Endothelial cell of umbilical vein (primary cell): ENCODE measurements around the gene SMARCAD1. TPM values are rescaled to one million over a fixed set of nuclear protein-coding genes. Genes with fewer than 3 reads are reported as not detected.

Experiments
- BruUV-seq: library from RNA; stranded (reverse); fragments of 400-500 nt; replicated peaks from 2 replicates; lab custom pipeline; 2021; lab: Mats Ljungman, UMichigan
- CTCF ChIA-PET: fragments of 300-600, 350-600 bp; sonication (Branson Sonifier 250); formaldehyde crosslinking; loops from one replicate; lab custom pipeline; 2021; ENCODE audit warnings: antibody characterized with exemption, inconsistent platforms; lab: Charles Lee
- POLR2A ChIA-PET: fragments of 300-600, 350-600 bp; sonication (Branson Sonifier 250); formaldehyde crosslinking; loops from one replicate; lab custom pipeline; 2021; ENCODE audit warnings: antibody characterized with exemption, inconsistent platforms; lab: Charles Lee
- DNase-seq: peaks from one replicate; pipeline ENCODE4 v3.0.0-alpha.2; 2011; ENCODE audit warnings: low read depth, low spot score
- FAIRE-seq: peaks from 2 replicates; lab custom pipeline; 2011; peaks lifted over from hg19 to GRCh38; lab: Jason Lieb, UNC
- H2AFZ ChIP-seq: 2 replicates; pipeline ENCODE4 v1.6.0; 2012; ENCODE audit warnings: low read depth, low read length, control low read depth, inconsistent platforms
- H3K27ac ChIP-seq: 2 replicates; pipeline ENCODE4 v1.5.1; 2011; ENCODE audit warnings: low read depth, mild to moderate bottlenecking, control low read depth, low read length, moderate library complexity; ENCODE audit not compliant: insufficient read depth
- H3K27me3 ChIP-seq, 2 experiments: 2 replicates each; pipeline versions ENCODE4 v1.6.0 to v1.6.1; 2011; ENCODE audit warnings: low read length in 2 of 2, mixed read lengths in 1 of 2; ENCODE audit not compliant: control insufficient read depth in 2 of 2, insufficient read depth in 2 of 2
- H3K36me3 ChIP-seq, 2 experiments: 2 replicates in 1 of 2; 3 replicates in 1 of 2; pipeline ENCODE4 v1.5.1; 2011; ENCODE audit warnings: low read length in 2 of 2, mild to moderate bottlenecking in 1 of 2, moderate library complexity in 1 of 2; ENCODE audit not compliant: control insufficient read depth in 2 of 2, insufficient read depth in 2 of 2; ENCODE audit errors: extremely low read depth in 1 of 2
- H3K4me1 ChIP-seq: 3 replicates; pipeline ENCODE4 v1.5.1; 2011; ENCODE audit warnings: mild to moderate bottlenecking, low read length; ENCODE audit not compliant: control insufficient read depth, insufficient read depth; ENCODE audit errors: extremely low read depth
- H3K4me2 ChIP-seq: 2 replicates; pipeline ENCODE4 v1.6.1; 2011; ENCODE audit warnings: low read length, control low read depth, mixed read lengths; ENCODE audit not compliant: insufficient read depth
- H3K4me3 ChIP-seq, 3 experiments: fragments of 200-600 bp in 1 of 3; sonication (generic), shearing (Covaris generic) in 1 of 3; replicated peaks in 1 of 3; 2 replicates each; pipeline ENCODE4 v1.5.1; 2011 to 2016; ENCODE audit warnings: control low read depth in 3 of 3, low read length in 3 of 3, mild to moderate bottlenecking in 2 of 3, inconsistent platforms in 1 of 3, low read depth in 1 of 3, moderate library complexity in 1 of 3; ENCODE audit not compliant: insufficient read depth in 1 of 3
- H3K79me2 ChIP-seq: 2 replicates; pipeline ENCODE4 v1.6.0; 2012; ENCODE audit warnings: low read length, inconsistent platforms; ENCODE audit not compliant: control insufficient read depth, insufficient read depth
- H3K9ac ChIP-seq: replicated peaks from 2 replicates; pipeline ENCODE3; 2011; ENCODE audit warnings: low read length, control low read depth; ENCODE audit not compliant: insufficient read depth; ENCODE audit errors: extremely low read depth
- H3K9me1 ChIP-seq: replicated peaks from 3 replicates; pipeline ENCODE4 v1.6.0; 2011; ENCODE audit warnings: mild to moderate bottlenecking, low read length; ENCODE audit not compliant: control insufficient read depth, insufficient read depth; ENCODE audit errors: extremely low read depth
- H3K9me3 ChIP-seq: replicated peaks from 2 replicates; pipeline ENCODE4 v1.5.1; 2012; ENCODE audit warnings: low read length, inconsistent platforms; ENCODE audit not compliant: control insufficient read depth, insufficient read depth
- H4K20me1 ChIP-seq: replicated peaks from 2 replicates; pipeline ENCODE3; 2011; ENCODE audit warnings: mild to moderate bottlenecking, low read length; ENCODE audit not compliant: control insufficient read depth, insufficient read depth; ENCODE audit errors: extremely low read depth
- CTCF ChIP-seq, 2 donors: IDR thresholded peaks; 1 replicate in 1 of 2; 2 replicates in 1 of 2; pipeline ENCODE4 v1.5.1; 2011; ENCODE audit warnings: low read length in 2 of 2, mild to moderate bottlenecking in 2 of 2, moderate library complexity in 2 of 2, control low read depth in 1 of 2, inconsistent platforms in 1 of 2, low read depth in 1 of 2; ENCODE audit not compliant: insufficient read depth in 1 of 2; ENCODE audit errors: extremely low read depth in 1 of 2
- EZH2 ChIP-seq: IDR thresholded peaks from 2 replicates; pipeline ENCODE4 v1.6.1; 2012; ENCODE audit warnings: borderline replicate concordance, low read depth, mild to moderate bottlenecking, moderate library complexity, low read length, inconsistent platforms; ENCODE audit not compliant: severe bottlenecking
- FOS ChIP-seq: IDR thresholded peaks from 2 replicates; pipeline ENCODE4 v1.6.1; 2011; ENCODE audit warnings: mild to moderate bottlenecking, low read length, moderate library complexity, borderline replicate concordance; ENCODE audit not compliant: insufficient read depth
- GATA2 ChIP-seq: IDR thresholded peaks from 2 replicates; pipeline ENCODE4 v1.7.0; 2011; ENCODE audit warnings: low read depth, mild to moderate bottlenecking, moderate library complexity, mixed read lengths, low read length; ENCODE audit not compliant: insufficient read length, insufficient read depth
- JUN ChIP-seq: IDR thresholded peaks from 2 replicates; pipeline ENCODE4 v1.6.1; 2011; ENCODE audit warnings: borderline replicate concordance, low read depth; ENCODE audit not compliant: insufficient read length, insufficient read depth
- MYC ChIP-seq: IDR thresholded peaks from one replicate; pipeline ENCODE4 v1.6.1; 2011; ENCODE audit warnings: mild to moderate bottlenecking, low read depth, low read length
- POLR2A ChIP-seq: IDR thresholded peaks from 2 replicates; pipeline ENCODE4 v1.6.1; 2012; ENCODE audit warnings: low read depth, mild to moderate bottlenecking, control low read depth, low read length
- POLR2AphosphoS5 ChIP-seq: IDR thresholded peaks from 2 replicates; pipeline ENCODE4 v1.6.1; 2012; ENCODE audit warnings: low read depth, mild to moderate bottlenecking, control low read depth, low read length, moderate library complexity; ENCODE audit not compliant: insufficient read depth
- dilution Hi-C: fragments of 300-500 bp; cut with MboI; formaldehyde crosslinking; loops from one replicate; pipeline ENCODE4 v1.15.0; 2019; ENCODE audit warnings: low sequenced_read_pairs; ENCODE audit not compliant: extremely low pct_ligation_motif_present
- intact Hi-C: fragments of 100-400 bp; cut with micrococcal nuclease; formaldehyde crosslinking; loops from one replicate; pipeline ENCODE4 v1.10.0; 2022
- polyA plus RNA-seq, 4 experiments: library from polyadenylated mRNA; depleted of rRNA in 3 of 4; stranded (reverse) in 3 of 4; unstranded in 1 of 4; fragments of >200 nt; gene quantifications; 2 replicates each; pipeline versions ENCODE4 v1.2.1 to v1.2.3, GENCODE V29; 2011 to 2012; ENCODE audit warnings: missing spikeins in 1 of 4
- total RNA-seq: library from RNA; stranded (reverse); gene quantifications from 2 replicates; pipeline ENCODE4 v1.2.3, GENCODE V29; 2021
- TF ChIP-seq, protein P1 (sequence below): IDR thresholded peaks from 2 replicates; pipeline ENCODE4 v1.6.1; 2011; ENCODE audit not compliant: insufficient read depth, insufficient read length

Gene SMARCAD1
- total and polyA plus RNA-seq, 2 donors (not counting 3 experiments of a cell fraction or from before 2014, with no cell fraction given) = 15.5 to 34.8 TPM

DNA sequence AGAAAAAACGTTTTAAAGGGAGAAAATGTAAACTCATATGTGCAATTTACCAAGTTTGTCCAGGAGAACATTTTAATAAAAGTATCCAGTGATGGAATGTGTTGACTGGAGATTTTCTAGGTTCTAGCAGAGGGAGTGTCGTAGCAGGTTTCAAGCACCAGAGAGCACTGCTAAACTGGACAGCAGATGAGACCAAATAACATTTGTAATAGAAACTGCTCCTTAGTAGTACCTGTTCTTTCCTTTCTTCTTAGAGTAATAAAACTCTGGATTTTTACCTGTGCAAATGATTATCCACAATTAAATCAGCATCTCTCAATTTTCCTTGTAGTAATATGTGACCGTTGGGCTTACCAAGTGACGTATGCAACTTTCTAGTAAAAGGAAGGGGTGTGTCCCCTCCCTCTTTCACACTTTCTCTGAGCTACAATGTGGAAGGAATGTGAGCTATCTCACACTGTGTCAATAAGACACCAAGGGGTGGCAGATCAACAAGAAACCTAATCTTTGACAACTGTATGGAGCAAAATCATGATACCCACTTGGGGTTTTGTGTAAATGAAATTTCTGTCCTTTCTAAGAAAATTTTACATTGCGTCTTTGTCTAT is 125.4 kb downstream of the SMARCAD1 start:
- FAIRE-seq (peak; percentile 28), DNase-seq (peak; percentile 28)
- Histone ChIP-seq H3K36me3 (no peaks in the 10 kb centered on the region), H4K20me1 (no peaks in the 10 kb centered on the region), H3K4me2 (no peak overlapping the region), H3K9me3 (no peaks in the 10 kb centered on the region), H3K9ac (no peak overlapping the region), H3K79me2 (no peaks in the 10 kb centered on the region), H3K27me3 (no peaks in the 10 kb centered on the region), H3K9me1 (no peaks in the 10 kb centered on the region), H3K4me1 (no peaks in the 10 kb centered on the region), H2AFZ (no peak overlapping the region), H3K4me3 (no peak overlapping the region), H3K27ac (no peak overlapping the region)
- intact Hi-C loops (loop anchor here (1.0 kb wide), 1 partner anchor 58 kb away; no protein-coding TSS in a partner anchor), dilution Hi-C loops (no loop called here)
- ChIA-PET POLR2A (no interaction called here), CTCF (interaction anchor here (0.7 to 3.2 kb wide), 18 partner anchors 9 to 298 kb away, joined by 3 to 49 read pairs (median 4); partner anchors contain the start of gene HPGDS)
- BruUV-seq = no TSS peak
- TF ChIP-seq EZH2 = no peak
- TF ChIP-seq CTCF (IDR thresholded peaks at IDR 0.05; ENCODE audit: extremely low read depth in 1 of 2, insufficient read depth in 1 of 2, low read depth in 1 of 2, low read length in 2 of 2) = peak in 1 of 2 donors; percentile 32

- H3K4me3 ChIP-seq = no peak overlapping the region
- no peaks in the 10 kb centered on the region for H3K79me2 ChIP-seq
- TF ChIP-seq, protein P1, sequence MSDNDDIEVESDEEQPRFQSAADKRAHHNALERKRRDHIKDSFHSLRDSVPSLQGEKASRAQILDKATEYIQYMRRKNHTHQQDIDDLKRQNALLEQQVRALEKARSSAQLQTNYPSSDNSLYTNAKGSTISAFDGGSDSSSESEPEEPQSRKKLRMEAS = no peak
- no peak for TF ChIP-seq POLR2A
- TF ChIP-seq GATA2 = no peak
- no peak for TF ChIP-seq JUN
- no peak for TF ChIP-seq FOS
- no peak for TF ChIP-seq MYC
- no peak for TF ChIP-seq CTCF (IDR thresholded peaks at IDR 0.05; ENCODE audit: extremely low read depth in 1 of 2, insufficient read depth in 1 of 2, low read depth in 1 of 2, low read length in 2 of 2)
- TF ChIP-seq EZH2 = no peak
- no peak for TF ChIP-seq POLR2AphosphoS5
- no peaks in the 10 kb centered on the region for H3K9me3 ChIP-seq
- ChIA-PET POLR2A (no interaction called here), CTCF (interaction anchor here (0.9 to 3.2 kb wide), 16 partner anchors 8 to 73 kb away, joined by 3 to 49 read pairs (median 4); partner anchors contain the start of gene HPGDS)
- dilution Hi-C loops = no loop called here
- no peaks in the 10 kb centered on the region for H3K27me3 ChIP-seq
- no peak overlapping the region for H3K4me2 ChIP-seq
- H3K36me3 ChIP-seq = no peaks in the 10 kb centered on the region
- H4K20me1 ChIP-seq = no peaks in the 10 kb centered on the region
- no peak for DNase-seq
- intact Hi-C loops = loop anchor here (1.0 kb wide), 1 partner anchor 57 kb away; no protein-coding TSS in a partner anchor
- no peak overlapping the region for H3K27ac ChIP-seq
- no peak overlapping the region for H3K9ac ChIP-seq
- H3K9me1 ChIP-seq = no peaks in the 10 kb centered on the region
- no peak for FAIRE-seq
- no peak overlapping the region for H2AFZ ChIP-seq
- H3K4me1 ChIP-seq = no peaks in the 10 kb centered on the region
- BruUV-seq = no TSS peak
Observed at GRCh38 chr4:94333866-94334265, 126.2 kb downstream of the SMARCAD1 start.
